GM12878 (cell line): ENCODE data around the gene GTPBP1. TPM values are rescaled to one million over a fixed set of nuclear protein-coding genes. Genes with fewer than 3 reads are reported as not detected.

Source experiments
- ATAC-seq: fragments of 200-7000 bp; cut with Tn5 transposase; 3 replicates; pipeline ENCODE4 v1.9.1; 2020; ENCODE audit warnings: mild to moderate bottlenecking, moderate library complexity
- BruUV-seq: library from RNA; stranded (reverse); fragments of 400-500 nt; replicated peaks from 2 replicates; lab custom pipeline; 2021; lab: Mats Ljungman, UMichigan
- CTCF ChIA-PET: fragments of 300-600 bp; sonication (Branson Sonifier 250); formaldehyde crosslinking; extraction: SDS; loops from one replicate; lab custom pipeline; 2021; ENCODE audit warnings: inconsistent platforms; lab: Yijun Ruan, JAX
- POLR2A ChIA-PET: fragments of 350-600 bp; formaldehyde crosslinking; extraction: SDS; loops from one replicate; lab custom pipeline; 2021; ENCODE audit warnings: inconsistent platforms; lab: Charles Lee
- RAD21 ChIA-PET: fragments of 300-600 bp; sonication (Branson Sonifier 250); formaldehyde crosslinking; loops from one replicate; lab custom pipeline; 2023; ENCODE audit warnings: antibody characterized with exemption; ENCODE audit not compliant: unreplicated experiment; lab: Charles Lee
- SMC1A ChIA-PET: fragments of 300-600 bp; sonication (Branson Sonifier 250); formaldehyde crosslinking; loops from one replicate; lab custom pipeline; 2023; ENCODE audit not compliant: unreplicated experiment, uncharacterized antibody; lab: Charles Lee
- DNase-seq: peaks from one replicate; pipeline ENCODE4 v3.0.0-alpha.2; 2011; ENCODE audit warnings: low read depth, low spot score
- FAIRE-seq: peaks from 3 replicates; lab custom pipeline; 2011; peaks lifted over from hg19 to GRCh38; lab: Jason Lieb, UNC
- H2AFZ ChIP-seq: 2 replicates; pipeline ENCODE4 v1.6.0; 2011; ENCODE audit warnings: low read depth, low read length, control low read depth; ENCODE audit not compliant: control insufficient read depth
- H3K27ac ChIP-seq: 2 replicates; pipeline ENCODE4 v1.5.1; 2011; ENCODE audit warnings: control low read depth; ENCODE audit not compliant: control insufficient read depth, insufficient read depth
- H3K27me3 ChIP-seq, 2 experiments: replicated peaks in 1 of 2; 2 replicates each; pipeline versions ENCODE4 v1.6.0 to v1.6.1; 2011; ENCODE audit warnings: low read length in 1 of 2; ENCODE audit not compliant: control insufficient read depth in 2 of 2, insufficient read depth in 2 of 2
- H3K36me3 ChIP-seq, 2 experiments: 2 replicates each; pipeline ENCODE4 v1.5.1; 2011; ENCODE audit warnings: low read length in 1 of 2; ENCODE audit not compliant: control insufficient read depth in 2 of 2, insufficient read depth in 2 of 2
- H3K4me1 ChIP-seq: 2 replicates; pipeline ENCODE4 v1.6.1; 2011; ENCODE audit warnings: mild to moderate bottlenecking, low read length, moderate library complexity, mixed read lengths; ENCODE audit not compliant: control insufficient read depth, insufficient read depth
- H3K4me2 ChIP-seq: 2 replicates; pipeline ENCODE4 v1.6.0; 2011; ENCODE audit warnings: control low read depth; ENCODE audit not compliant: control insufficient read depth, insufficient read depth
- H3K4me3 ChIP-seq: fragments of 200-600 bp; sonication (generic); 2 replicates; pipeline ENCODE4 v1.5.1; 2016
- H3K79me2 ChIP-seq: 2 replicates; pipeline ENCODE4 v1.6.0; 2011; ENCODE audit warnings: low read length; ENCODE audit not compliant: control insufficient read depth, insufficient read depth
- H3K9ac ChIP-seq: 2 replicates; pipeline ENCODE4 v1.8.0; 2011; ENCODE audit warnings: low read length, control low read depth, mixed read lengths; ENCODE audit not compliant: control insufficient read depth, insufficient read depth
- H3K9me3 ChIP-seq: replicated peaks from 3 replicates; pipeline ENCODE4 v1.5.1; 2011; ENCODE audit warnings: mild to moderate bottlenecking, low read length; ENCODE audit not compliant: control insufficient read depth, insufficient read depth
- H4K20me1 ChIP-seq: 2 replicates; pipeline ENCODE4 v1.6.0; 2011; ENCODE audit not compliant: control insufficient read depth, insufficient read depth
- BACH1 ChIP-seq: fragments of 450-650 bp; IDR thresholded peaks from 2 replicates; pipeline ENCODE4 v1.6.1; 2017; ENCODE audit warnings: mild to moderate bottlenecking, borderline replicate concordance
- BRCA1 ChIP-seq: IDR thresholded peaks from 2 replicates; pipeline ENCODE4 v1.6.1; 2011; ENCODE audit warnings: low read depth, low read length, improper control_type of control experiment
- FOS ChIP-seq: IDR thresholded peaks from 3 replicates; pipeline ENCODE4 v1.6.1; 2011; ENCODE audit warnings: borderline replicate concordance; ENCODE audit not compliant: insufficient read length; ENCODE audit errors: extremely low read depth
- HDAC6 ChIP-seq: fragments of 200-600 bp; sonication (generic); IDR thresholded peaks from one replicate; pipeline ENCODE4 v1.8.0; 2017; ENCODE audit warnings: antibody characterized with exemption; ENCODE audit not compliant: unreplicated experiment
- MTA3 ChIP-seq: IDR thresholded peaks from 2 replicates; pipeline ENCODE4 v1.6.1; 2012; ENCODE audit warnings: low read length, inconsistent platforms, borderline replicate concordance
- PKNOX1 ChIP-seq: fragments of 450-650 bp; IDR thresholded peaks from 2 replicates; pipeline ENCODE4 v1.6.1; 2016; ENCODE audit warnings: mild to moderate bottlenecking
- PML ChIP-seq: IDR thresholded peaks from 2 replicates; pipeline ENCODE4 v1.6.1; 2012; ENCODE audit warnings: low read length, inconsistent platforms
- POLR2A ChIP-seq: IDR thresholded peaks from 2 replicates; pipeline ENCODE4 v1.6.1; 2011; ENCODE audit warnings: low read depth, mild to moderate bottlenecking, low read length
- SIN3A ChIP-seq: IDR thresholded peaks from 2 replicates; pipeline ENCODE4 v1.6.1; 2012; ENCODE audit warnings: low read depth, low read length, improper control_type of control experiment
- SMC3 ChIP-seq: IDR thresholded peaks from 2 replicates; pipeline ENCODE4 v1.6.1; 2011; ENCODE audit warnings: low read length, improper control_type of control experiment, borderline replicate concordance
- SPI1 ChIP-seq: IDR thresholded peaks from 2 replicates; pipeline ENCODE4 v1.6.1; 2011; ENCODE audit warnings: low read depth, mild to moderate bottlenecking, low read length, moderate library complexity, borderline replicate concordance; ENCODE audit not compliant: insufficient read depth
- WGBS: methylation state at CpG from one replicate; pipeline ENCODE4 v1.1.6; 2016; ENCODE audit warnings: low lambda C conversion rate; ENCODE audit not compliant: insufficient replicate concordance, insufficient coverage; ENCODE audit errors: missing lambda C conversion rate; 5-methylcytosine and 5-hydroxymethylcytosine counted together
- in situ Hi-C: fragments of 300-500 bp; cut with MboI; formaldehyde crosslinking; loops from 9 replicates; pipeline ENCODE4 v1.14.3; 2018; ENCODE audit warnings: mixed read lengths
- intact Hi-C: fragments of 100-400 bp; cut with micrococcal nuclease; formaldehyde crosslinking; loops from one replicate; pipeline ENCODE4 v1.14.2; 2022; ENCODE audit not compliant: unreplicated experiment
- polyA plus RNA-seq, 11 experiments: library from polyadenylated mRNA; depleted of rRNA in 4 of 11; unstranded in 6 of 11; stranded (reverse) in 5 of 11; fragments of >200 nt; fragmentation: Nextera tagmentation in 4 of 11; fragmentation: Illumina TruSeq in 1 of 11; extraction: Ambion mirVana in 4 of 11; extraction: Trizol in 1 of 11; gene quantifications; 1 replicate in 1 of 11; 2 replicates in 10 of 11; pipeline versions ENCODE4 v1.2.1 to v1.2.3, GENCODE V29; 2011 to 2016; ENCODE audit warnings: inconsistent platforms in 2 of 11, missing spikeins in 2 of 11, low read depth in 1 of 11
- total RNA-seq, 4 experiments: library from RNA; depleted of rRNA in 3 of 4; stranded (reverse); fragments of >200 nt in 3 of 4; fragmentation: Illumina TruSeq in 1 of 4; extraction: Trizol in 1 of 4; gene quantifications; 2 replicates each; pipeline versions ENCODE4 v1.2.1 to v1.2.3, GENCODE V29; 2013 to 2021

Gene GTPBP1
- total and polyA plus RNA-seq, 10 of the 15 experiments (the other 5 are each of a cell fraction or from before 2014, with no cell fraction given): 0.89 to 63.1 (median 34.2) TPM

GRCh38 chr22:38725900-38726655 is 20.3 kb downstream of the GTPBP1 start:
- RAD21 ChIA-PET: interaction anchor here (0.9 to 1.2 kb wide), 2 partner anchors 10 to 23 kb away, joined by 3 read pairs; no protein-coding TSS in a partner anchor
- no peak overlapping the region for H2AFZ ChIP-seq
- no peak overlapping the region for H3K27ac ChIP-seq
- H3K4me2 ChIP-seq: no peak overlapping the region
- TF ChIP-seq FOS (no peak), SIN3A (no peak), BACH1 (no peak), MTA3 (no peak), SPI1 (no peak), POLR2A (0 out of 2 replicates have a peak, but pooled peaks have one; percentile 4)
- no peaks in the 10 kb centered on the region for H4K20me1 ChIP-seq
- FAIRE-seq: no peak
- POLR2A ChIA-PET: interaction anchor here (1.4 kb wide), 1 partner anchor 28 kb away, joined by 3 read pairs; no protein-coding TSS in a partner anchor
- CTCF ChIA-PET: interaction anchor here (1.2 to 2.0 kb wide), 3 partner anchors 7 to 19 kb away, joined by 3 to 10 read pairs (median 7); partner anchors contain the start of gene GTPBP1
- H3K9ac ChIP-seq: no peak overlapping the region
- no peaks in the 10 kb centered on the region for H3K4me1 ChIP-seq
- no peaks in the 10 kb centered on the region for H3K27me3 ChIP-seq
- no peaks in the 10 kb centered on the region for H3K9me3 ChIP-seq
- in situ Hi-C loops: no loop called here
- BruUV-seq: no TSS peak
- H3K36me3 ChIP-seq: peaks cover 56 to 65% of the 10 kb centered on the region in 2 experiments
- DNase-seq: no peak
- ATAC-seq: no peak
- SMC1A ChIA-PET: interaction anchor here (0.8 to 1.7 kb wide), 3 partner anchors 11 to 19 kb away, joined by 4 to 10 read pairs (median 5); no protein-coding TSS in a partner anchor
- H3K4me3 ChIP-seq: no peak overlapping the region
- H3K79me2 ChIP-seq: no peaks in the 10 kb centered on the region
- intact Hi-C loops: no loop called here
- WGBS: 76% methylated on average over 18 of the region's 18 CpGs

- no TSS peak for BruUV-seq
- CTCF ChIA-PET: no interaction called here
Observed at GRCh38 chr22:38727123-38727522, 21.4 kb downstream of the GTPBP1 start.

More at GRCh38 chr22:38727123-38727522, 21.4 kb downstream of the GTPBP1 start:
- H3K79me2 ChIP-seq: no peaks in the 10 kb centered on the region
- ChIA-PET SMC1A (no interaction called here), POLR2A (no interaction called here)
- TF ChIP-seq BRCA1 (no peak), HDAC6 (no peak), MTA3 (no peak), PML (no peak), PKNOX1 (no peak), SMC3 (no peak)
- TF ChIP-seq, all 136 proteins: peak for 0
- 90% methylated on average over 12 of the region's 12 CpGs for WGBS
- intact Hi-C loops: no loop called here
- H3K4me1 ChIP-seq: no peaks in the 10 kb centered on the region
- ATAC-seq: no peak
- H3K4me2 ChIP-seq: no peak overlapping the region
- no peaks in the 10 kb centered on the region for H3K27me3 ChIP-seq
- H3K4me3 ChIP-seq: no peak overlapping the region
- no peak overlapping the region for H3K27ac ChIP-seq
- RAD21 ChIA-PET: no interaction called here
- no peak overlapping the region for H2AFZ ChIP-seq
- DNase-seq: no peak
- peaks cover 52 to 73% of the 10 kb centered on the region in 2 experiments for H3K36me3 ChIP-seq
- no peak overlapping the region for H3K9ac ChIP-seq
- FAIRE-seq: no peak
- H4K20me1 ChIP-seq: no peaks in the 10 kb centered on the region
- H3K9me3 ChIP-seq: no peaks in the 10 kb centered on the region
- in situ Hi-C loops: no loop called here
